GM23338 (cell line): ENCODE measurements around the gene ERO1B.

Experiments used
- CREB1 ChIP-seq: fragments of 250-450 bp; sonication (Bioruptor Pico); IDR thresholded peaks from 2 replicates; pipeline ENCODE4 v1.5.0; 2020; ENCODE audit warnings: low read depth, mild to moderate bottlenecking, moderate library complexity
- CTCF ChIP-seq, 2 experiments: fragments of 200-600 bp in 1 of 2; sonication (generic) in 1 of 2; conservative IDR thresholded peaks; 2 replicates each; pipeline versions ENCODE4 v1.5.1 to v1.6.1; 2016 to 2017; ENCODE audit warnings: antibody characterized with exemption in 2 of 2, low read depth in 2 of 2, mild to moderate bottlenecking in 2 of 2, moderate library complexity in 1 of 2
- ETS1 ChIP-seq: IDR thresholded peaks from 2 replicates; pipeline ENCODE4 v1.6.1; 2016; ENCODE audit warnings: antibody characterized with exemption
- EZH2 ChIP-seq: fragments of 200-600 bp; sonication (generic); IDR thresholded peaks from one replicate; pipeline ENCODE4 v1.8.0; 2017; ENCODE audit warnings: antibody characterized with exemption, mild to moderate bottlenecking, low read depth; ENCODE audit not compliant: unreplicated experiment
- EZH2phosphoT487 ChIP-seq: fragments of 200-600 bp; sonication (generic); IDR thresholded peaks from one replicate; pipeline ENCODE4 v1.8.1; 2018; ENCODE audit warnings: antibody characterized with exemption; ENCODE audit not compliant: unreplicated experiment
- JUNB ChIP-seq: IDR thresholded peaks from one replicate; pipeline ENCODE4 v1.6.1; 2016; ENCODE audit warnings: antibody characterized with exemption; ENCODE audit not compliant: unreplicated experiment
- POLR2AphosphoS5 ChIP-seq: IDR thresholded peaks from 2 replicates; pipeline ENCODE4 v1.6.1; 2016; ENCODE audit warnings: antibody characterized with exemption, low read depth
- REST ChIP-seq: IDR thresholded peaks from one replicate; pipeline ENCODE4 v1.6.1; 2018; ENCODE audit warnings: antibody characterized with exemption; ENCODE audit not compliant: unreplicated experiment
- STAT1 ChIP-seq: IDR thresholded peaks from one replicate; pipeline ENCODE4 v1.6.1; 2016; ENCODE audit warnings: antibody characterized with exemption; ENCODE audit not compliant: unreplicated experiment
- ZNF114 ChIP-seq: fragments of 250-450 bp; sonication (Bioruptor Pico); IDR thresholded peaks from 2 replicates; pipeline ENCODE4 v1.5.0; 2020; ENCODE audit warnings: mild to moderate bottlenecking, moderate library complexity
- ZNF331 ChIP-seq: fragments of 250-450 bp; sonication (Bioruptor Pico); IDR thresholded peaks from 2 replicates; pipeline ENCODE4 v1.5.0; 2020; ENCODE audit warnings: low read depth, mild to moderate bottlenecking, moderate library complexity
- ZNF462 ChIP-seq: fragments of 250-450 bp; sonication (Bioruptor Pico); IDR thresholded peaks from 2 replicates; pipeline ENCODE4 v1.5.0; 2020; ENCODE audit warnings: mild to moderate bottlenecking, moderate library complexity

- TF ChIP-seq CTCF (conservative IDR thresholded peaks at IDR 0.05; ENCODE audit: low read depth in 2 of 2): no peak
- TF ChIP-seq EZH2phosphoT487: no peak
- no peak for TF ChIP-seq JUNB
- TF ChIP-seq POLR2AphosphoS5: no peak
- no peak for TF ChIP-seq CREB1 (CRISPR knock-in tag)
- TF ChIP-seq REST: no peak
- TF ChIP-seq ZNF114 (CRISPR knock-in tag): no peak
- no peak for TF ChIP-seq EZH2
- no peak for TF ChIP-seq ZNF462 (CRISPR knock-in tag)
- no peak for TF ChIP-seq ETS1
- TF ChIP-seq ZNF331 (CRISPR knock-in tag): no peak
- TF ChIP-seq STAT1: no peak
These were observed 96.1 kb downstream of the ERO1B start for GRCh38 chr1:236185687-236186086.
